Endothelial cell of umbilical vein (primary cell): ENCODE results near the gene ZNRF3.

Source experiments
- EZH2 ChIP-seq: IDR thresholded peaks from 2 replicates; pipeline ENCODE4 v1.6.1; 2012; ENCODE audit warnings: borderline replicate concordance, low read depth, mild to moderate bottlenecking, moderate library complexity, low read length, inconsistent platforms; ENCODE audit not compliant: severe bottlenecking
- POLR2A ChIP-seq: IDR thresholded peaks from 2 replicates; pipeline ENCODE4 v1.6.1; 2012; ENCODE audit warnings: low read depth, mild to moderate bottlenecking, control low read depth, low read length
- POLR2AphosphoS5 ChIP-seq: IDR thresholded peaks from 2 replicates; pipeline ENCODE4 v1.6.1; 2012; ENCODE audit warnings: low read depth, mild to moderate bottlenecking, control low read depth, low read length, moderate library complexity; ENCODE audit not compliant: insufficient read depth
- TF ChIP-seq, protein P1 (sequence below), 2 donors: IDR thresholded peaks; 1 replicate in 1 of 2; 2 replicates in 1 of 2; pipeline ENCODE4 v1.5.1; 2011; ENCODE audit warnings: low read length in 2 of 2, mild to moderate bottlenecking in 2 of 2, moderate library complexity in 2 of 2, control low read depth in 1 of 2, inconsistent platforms in 1 of 2, low read depth in 1 of 2; ENCODE audit not compliant: insufficient read depth in 1 of 2; ENCODE audit errors: extremely low read depth in 1 of 2
- TF ChIP-seq, protein P2 (sequence below): IDR thresholded peaks from 2 replicates; pipeline ENCODE4 v1.6.1; 2011; ENCODE audit not compliant: insufficient read depth, insufficient read length

DNA sequence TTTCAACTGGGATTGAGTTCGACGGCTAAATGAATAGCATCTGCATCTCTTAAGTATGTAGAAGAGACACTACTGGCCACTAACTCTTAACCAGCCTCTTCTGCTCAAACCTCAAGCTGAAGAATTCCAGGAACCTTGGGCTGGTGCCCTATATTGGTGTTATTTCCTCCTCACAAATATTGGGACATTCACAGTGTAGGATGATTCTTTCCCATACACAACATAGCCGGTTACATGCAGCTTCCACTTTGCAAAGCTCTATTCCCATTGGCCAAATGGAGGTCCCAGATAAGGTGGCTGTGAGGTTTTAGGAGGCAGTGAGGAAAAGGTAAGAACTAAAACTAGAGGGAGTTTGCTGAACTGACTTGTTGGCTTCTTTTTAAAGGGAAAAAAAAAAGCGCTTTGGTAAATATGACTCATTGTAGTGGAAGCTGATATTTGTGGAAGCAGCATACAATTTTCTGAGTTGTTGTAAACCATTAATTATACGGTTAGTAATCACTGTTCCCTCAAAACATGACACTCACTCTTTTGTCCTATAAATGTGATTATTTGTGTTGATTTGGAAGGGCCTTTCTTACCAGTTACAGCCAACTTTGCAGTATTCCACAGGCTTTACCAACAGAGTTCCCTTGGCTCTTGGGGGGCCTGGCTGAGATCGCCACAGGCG, 160.7 kb downstream of the ZNRF3 start:
- no peak for TF ChIP-seq EZH2
- TF ChIP-seq, protein P1, sequence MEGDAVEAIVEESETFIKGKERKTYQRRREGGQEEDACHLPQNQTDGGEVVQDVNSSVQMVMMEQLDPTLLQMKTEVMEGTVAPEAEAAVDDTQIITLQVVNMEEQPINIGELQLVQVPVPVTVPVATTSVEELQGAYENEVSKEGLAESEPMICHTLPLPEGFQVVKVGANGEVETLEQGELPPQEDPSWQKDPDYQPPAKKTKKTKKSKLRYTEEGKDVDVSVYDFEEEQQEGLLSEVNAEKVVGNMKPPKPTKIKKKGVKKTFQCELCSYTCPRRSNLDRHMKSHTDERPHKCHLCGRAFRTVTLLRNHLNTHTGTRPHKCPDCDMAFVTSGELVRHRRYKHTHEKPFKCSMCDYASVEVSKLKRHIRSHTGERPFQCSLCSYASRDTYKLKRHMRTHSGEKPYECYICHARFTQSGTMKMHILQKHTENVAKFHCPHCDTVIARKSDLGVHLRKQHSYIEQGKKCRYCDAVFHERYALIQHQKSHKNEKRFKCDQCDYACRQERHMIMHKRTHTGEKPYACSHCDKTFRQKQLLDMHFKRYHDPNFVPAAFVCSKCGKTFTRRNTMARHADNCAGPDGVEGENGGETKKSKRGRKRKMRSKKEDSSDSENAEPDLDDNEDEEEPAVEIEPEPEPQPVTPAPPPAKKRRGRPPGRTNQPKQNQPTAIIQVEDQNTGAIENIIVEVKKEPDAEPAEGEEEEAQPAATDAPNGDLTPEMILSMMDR (IDR thresholded peaks at IDR 0.05; ENCODE audit: extremely low read depth in 1 of 2, insufficient read depth in 1 of 2, low read depth in 1 of 2, low read length in 2 of 2) = no peak
- no peak for TF ChIP-seq POLR2A
- no peak for TF ChIP-seq POLR2AphosphoS5
- TF ChIP-seq, protein P2, sequence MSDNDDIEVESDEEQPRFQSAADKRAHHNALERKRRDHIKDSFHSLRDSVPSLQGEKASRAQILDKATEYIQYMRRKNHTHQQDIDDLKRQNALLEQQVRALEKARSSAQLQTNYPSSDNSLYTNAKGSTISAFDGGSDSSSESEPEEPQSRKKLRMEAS = no peak
